Activated CD8-positive, alpha-beta T cell treated with anti-CD3 and anti-CD28 coated beads, Interleukin-2, amount 10 ng/mL, durations not matched to agents 7 days and 5 days (primary cell): ENCODE results near the gene DYNC2I2. TPM values are rescaled to one million over a fixed set of nuclear protein-coding genes. Genes with fewer than 3 reads are reported as not detected.
"Not testable (repeated sequence)": the region's sequence is repeated elsewhere in the genome, so short reads cannot be mapped to it uniquely, and the experiment has no call there.

Experiments used
- ATAC-seq: fragments of 150-1000 bp; cut with Tn5 transposase; one replicate; pipeline ENCODE4 v1.10.0; 2021; ENCODE audit warnings: moderate library complexity
- CTCF ChIA-PET: fragments of 350-600 bp; sonication (Branson Sonifier 250); formaldehyde crosslinking; loops from one replicate; lab custom pipeline; 2021; ENCODE audit warnings: antibody characterized with exemption; lab: Charles Lee
- POLR2A ChIA-PET: fragments of 350-600 bp; sonication (Branson Sonifier 250); formaldehyde crosslinking; loops from one replicate; lab custom pipeline; 2021; ENCODE audit warnings: antibody characterized with exemption; lab: Charles Lee
- DNase-seq: peaks from one replicate; pipeline ENCODE4 v3.0.0-alpha.2; 2020
- H3K27ac Mint-ChIP-seq: one replicate; pipeline ENCODE4 v1.8.0; 2021; ENCODE audit warnings: mild to moderate bottlenecking, mixed read lengths
- H3K27me3 Mint-ChIP-seq: one replicate; pipeline ENCODE4 v1.8.0; 2021; ENCODE audit warnings: low read depth, mixed read lengths
- H3K36me3 Mint-ChIP-seq: one replicate; pipeline ENCODE4 v1.8.0; 2021; ENCODE audit warnings: low read depth, mixed read lengths
- H3K4me1 Mint-ChIP-seq: one replicate; pipeline ENCODE4 v1.8.0; 2021; ENCODE audit warnings: low read depth, mixed read lengths
- H3K4me3 Mint-ChIP-seq: one replicate; pipeline ENCODE4 v1.8.0; 2021; ENCODE audit warnings: mild to moderate bottlenecking, mixed read lengths
- H3K9me3 Mint-ChIP-seq: one replicate; pipeline ENCODE4 v1.8.0; 2022; ENCODE audit warnings: mixed read lengths; ENCODE audit not compliant: insufficient read depth
- total RNA-seq, 2 experiments: library from RNA; stranded (reverse); gene quantifications; one replicate each; pipeline ENCODE4 v1.2.3, GENCODE V29; 2021

DYNC2I2 gene
- total RNA-seq, 2 experiments from 2014 or later, result 68.9 to 76.3 TPM

DNA sequence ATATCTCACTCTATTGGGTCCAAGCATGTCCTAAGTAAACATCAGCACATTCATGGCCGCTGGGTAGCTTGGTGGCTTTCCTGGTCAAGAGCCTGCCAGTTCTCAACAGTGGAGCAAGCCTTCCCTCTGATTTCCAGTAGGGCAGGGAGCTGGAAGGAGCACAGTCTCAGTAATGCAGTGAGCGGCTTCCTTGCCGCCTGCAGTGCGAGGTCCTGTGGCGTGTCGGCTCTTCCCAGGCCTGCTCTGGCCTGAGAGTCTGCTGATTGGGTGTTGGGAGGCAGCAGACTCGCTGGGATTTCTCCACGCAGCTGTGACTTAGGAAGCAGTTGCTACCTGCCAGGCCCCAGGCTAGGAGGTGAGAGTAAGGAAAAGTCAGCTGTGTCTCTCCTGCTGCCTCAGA is 53.0 kb downstream of the DYNC2I2 start:
- DNase-seq, result no peak
- ChIA-PET POLR2A (no interaction called here), CTCF (interaction anchor here (1.7 kb wide), 1 partner anchor 242 kb away, joined by 4 read pairs; no protein-coding TSS in a partner anchor)
- Mint-ChIP-seq H3K4me3 (no peak overlapping the region), H3K27ac (peak overlapping the region; percentile 2), H3K27me3 (no peaks in the 10 kb centered on the region), H3K4me1 (no peaks in the 10 kb centered on the region), H3K9me3 (no peaks in the 10 kb centered on the region), H3K36me3 (peaks cover 63% of the 10 kb centered on the region)
- no peak for ATAC-seq

DNA sequence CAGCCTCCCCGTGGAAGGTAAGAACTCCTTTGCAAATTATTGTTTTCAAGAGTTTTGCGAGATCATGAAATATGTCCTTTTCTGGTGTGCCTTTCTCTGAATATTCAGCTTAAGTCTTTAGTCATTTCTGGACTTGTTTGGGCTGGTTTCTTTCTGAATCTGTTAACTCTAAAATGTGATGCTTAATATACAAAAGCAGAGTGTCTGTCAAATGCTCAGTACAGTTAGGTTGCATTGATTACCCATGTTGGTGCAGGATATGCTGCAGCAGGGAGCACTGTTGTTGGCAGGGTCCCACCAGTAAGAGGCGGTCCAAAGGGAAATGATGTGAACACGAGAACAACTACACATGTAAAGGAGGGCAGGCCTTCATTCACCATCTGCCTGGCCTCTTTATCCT is 56.5 kb downstream of the DYNC2I2 start:
- H3K36me3 Mint-ChIP-seq, result peaks cover 66% of the 10 kb centered on the region
- no peak for ATAC-seq
- POLR2A ChIA-PET, result no interaction called here
- H3K9me3 Mint-ChIP-seq, result no peaks in the 10 kb centered on the region
- no peaks in the 10 kb centered on the region for H3K27me3 Mint-ChIP-seq
- no peak overlapping the region for H3K4me3 Mint-ChIP-seq
- H3K27ac Mint-ChIP-seq, result no peak overlapping the region
- CTCF ChIA-PET, result no interaction called here
- no peak for DNase-seq
- H3K4me1 Mint-ChIP-seq, result no peaks in the 10 kb centered on the region

DNA sequence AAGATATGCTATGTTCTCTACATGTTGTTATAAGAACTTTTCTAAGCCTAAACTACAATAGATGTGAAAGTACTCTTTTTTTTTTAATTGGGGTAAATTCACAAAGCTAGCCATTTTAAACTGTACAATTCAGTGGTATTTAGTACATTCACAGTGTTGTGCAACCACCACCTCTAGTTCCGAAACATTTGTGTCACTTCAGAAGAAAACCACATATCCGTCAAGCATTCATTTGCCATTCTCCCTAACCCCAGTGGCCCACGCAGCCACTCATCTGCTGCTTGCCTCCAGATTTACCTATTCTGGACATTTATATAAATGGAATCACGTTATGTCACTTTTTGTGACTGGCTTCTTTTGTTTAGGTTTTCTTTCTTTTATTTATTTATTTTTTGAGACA is 61.2 kb downstream of the DYNC2I2 start:
- ATAC-seq (no peak), DNase-seq (no peak)
- CTCF ChIA-PET, result interaction anchor here (0.7 kb wide), 1 partner anchor 212 kb away, joined by 3 read pairs; no protein-coding TSS in a partner anchor
- H3K4me3 Mint-ChIP-seq, result no peak overlapping the region
- H3K4me1 Mint-ChIP-seq, result peaks cover 12% of the 10 kb centered on the region
- POLR2A ChIA-PET, result no interaction called here
- peaks cover 68% of the 10 kb centered on the region for H3K36me3 Mint-ChIP-seq
- no peak overlapping the region for H3K27ac Mint-ChIP-seq
- no peaks in the 10 kb centered on the region for H3K9me3 Mint-ChIP-seq
- H3K27me3 Mint-ChIP-seq, result no peaks in the 10 kb centered on the region

DNA sequence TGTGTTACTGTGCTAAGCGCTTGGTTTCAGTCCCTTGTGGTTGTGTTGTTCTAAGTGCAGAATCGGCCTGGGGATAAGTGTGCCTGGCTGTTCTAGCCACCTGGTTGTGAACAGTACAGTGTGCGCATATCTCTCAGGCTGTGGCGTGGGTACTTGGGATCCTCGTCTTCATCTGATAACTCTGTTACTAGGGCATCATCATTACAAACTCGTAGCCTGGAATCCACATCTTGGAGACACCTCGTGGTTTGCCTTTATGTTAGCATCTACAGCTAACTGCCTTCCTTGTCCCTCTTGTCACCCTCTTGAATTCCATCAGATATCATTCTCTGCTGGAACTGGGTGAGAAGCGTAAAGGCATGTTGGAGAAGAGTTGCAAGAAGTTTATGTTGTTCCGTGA is 62.8 kb downstream of the DYNC2I2 start:
- Mint-ChIP-seq H3K4me1 (peaks cover 13% of the 10 kb centered on the region), H3K27ac (peak overlapping the region; percentile 41), H3K9me3 (no peaks in the 10 kb centered on the region), H3K36me3 (peaks cover 61% of the 10 kb centered on the region), H3K4me3 (no peak overlapping the region), H3K27me3 (no peaks in the 10 kb centered on the region)
- CTCF ChIA-PET, result no interaction called here
- DNase-seq (no peak), ATAC-seq (no peak)
- POLR2A ChIA-PET, result no interaction called here

DNA sequence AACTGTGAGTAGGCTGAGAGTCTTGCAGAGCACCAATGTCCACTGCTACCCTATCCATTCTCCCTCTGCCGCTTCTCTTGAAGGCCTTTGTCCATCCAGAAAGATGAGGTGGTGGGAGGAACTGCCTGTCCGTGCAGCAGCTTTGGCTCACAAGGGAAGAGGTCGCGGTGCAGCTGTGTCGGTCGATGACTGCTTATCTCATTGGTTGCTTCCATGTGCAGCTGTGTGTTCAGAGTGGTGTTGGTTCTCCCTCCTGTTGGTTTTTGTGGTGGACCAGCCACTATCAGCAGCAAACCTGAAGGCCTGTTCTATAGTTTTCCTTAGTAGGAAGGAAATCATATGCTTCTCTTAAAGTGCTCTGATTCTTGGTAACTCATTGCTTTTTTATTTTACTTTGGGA is 63.6 kb downstream of the DYNC2I2 start:
- H3K4me1 Mint-ChIP-seq, result peaks cover 16% of the 10 kb centered on the region

DNA sequence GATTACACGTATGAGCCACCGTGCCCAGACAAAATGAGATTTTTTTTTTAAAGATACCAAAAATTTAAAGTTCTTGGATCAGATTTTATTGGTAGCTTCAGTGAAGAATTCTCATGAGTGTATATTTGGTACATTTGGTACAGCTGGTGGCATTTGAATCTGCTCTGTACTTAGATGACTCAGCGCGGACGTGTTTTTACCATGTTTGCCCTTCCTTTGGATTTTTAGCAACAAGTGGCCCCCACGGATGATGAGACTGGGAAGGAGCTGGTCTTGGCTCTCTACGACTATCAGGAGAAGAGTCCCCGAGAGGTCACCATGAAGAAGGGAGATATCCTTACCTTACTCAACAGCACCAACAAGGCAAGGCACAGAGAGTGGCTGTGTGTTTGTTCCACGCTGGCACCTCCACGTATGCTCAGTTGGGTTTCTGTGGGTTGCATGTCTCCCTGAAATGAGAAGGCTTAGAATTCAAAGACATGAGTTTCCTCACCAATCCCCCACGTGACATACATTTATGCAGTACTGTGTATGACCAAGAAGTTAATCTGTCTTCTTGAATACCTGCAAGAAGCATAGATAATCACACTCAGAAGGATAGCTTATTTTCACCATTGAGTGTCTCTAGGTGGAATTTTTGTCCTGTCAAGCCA is 67.9 kb downstream of the DYNC2I2 start:
- ChIA-PET POLR2A (interaction anchor here (0.9 kb wide), 1 partner anchor 36 kb away, joined by 3 read pairs; no protein-coding TSS in a partner anchor), CTCF (no interaction called here)
- Mint-ChIP-seq H3K27ac (peak overlapping the region; percentile 75), H3K4me3 (no peak overlapping the region), H3K4me1 (peaks cover 29% of the 10 kb centered on the region), H3K36me3 (peaks cover 71% of the 10 kb centered on the region), H3K9me3 (no peaks in the 10 kb centered on the region), H3K27me3 (no peaks in the 10 kb centered on the region)
- no peak for ATAC-seq
- no peak for DNase-seq

More for the DNA sequence above, 63.6 kb downstream of the DYNC2I2 start:
- CTCF ChIA-PET, result interaction anchor here (0.7 kb wide), 1 partner anchor 53 kb away, joined by 3 read pairs; no protein-coding TSS in a partner anchor
- H3K27ac Mint-ChIP-seq, result no peak overlapping the region
- no peak overlapping the region for H3K4me3 Mint-ChIP-seq
- peaks cover 62% of the 10 kb centered on the region for H3K36me3 Mint-ChIP-seq
- H3K9me3 Mint-ChIP-seq, result no peaks in the 10 kb centered on the region
- no peak for DNase-seq
- H3K27me3 Mint-ChIP-seq, result no peaks in the 10 kb centered on the region
- POLR2A ChIA-PET, result no interaction called here
- no peak for ATAC-seq

DNA sequence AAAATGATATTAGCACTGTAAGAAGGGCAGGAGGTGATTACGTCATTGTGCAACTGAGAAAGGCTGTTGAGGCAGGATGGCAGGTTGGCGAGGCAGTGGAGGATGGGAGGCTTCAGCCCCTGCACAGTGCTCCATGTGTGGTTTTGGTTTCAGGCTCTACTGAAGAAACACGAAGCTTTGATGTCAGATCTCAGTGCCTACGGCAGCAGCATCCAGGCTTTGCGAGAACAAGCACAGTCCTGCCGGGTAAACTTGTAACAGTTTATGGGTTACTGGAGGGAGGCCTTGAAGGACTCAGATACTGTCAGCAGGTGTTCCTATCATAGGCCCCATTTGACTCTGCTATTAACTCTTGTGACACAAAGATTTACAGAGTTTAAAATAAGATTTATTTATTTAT is 69.2 kb downstream of the DYNC2I2 start:
- ATAC-seq (peak; percentile 98), DNase-seq (peak; percentile 82)
- Mint-ChIP-seq H3K9me3 (no peaks in the 10 kb centered on the region), H3K36me3 (peaks cover 71% of the 10 kb centered on the region), H3K27me3 (no peaks in the 10 kb centered on the region), H3K27ac (peak overlapping the region; percentile 79), H3K4me3 (no peak overlapping the region), H3K4me1 (peaks cover 18% of the 10 kb centered on the region)
- CTCF ChIA-PET, result interaction anchor here (0.6 kb wide), 2 partner anchors 80 to 149 kb away, joined by 3 to 6 read pairs; no protein-coding TSS in a partner anchor
- POLR2A ChIA-PET, result interaction anchor here (0.5 to 1.2 kb wide), 4 partner anchors 28 to 102 kb away, joined by 3 to 5 read pairs (median 4); no protein-coding TSS in a partner anchor

DNA sequence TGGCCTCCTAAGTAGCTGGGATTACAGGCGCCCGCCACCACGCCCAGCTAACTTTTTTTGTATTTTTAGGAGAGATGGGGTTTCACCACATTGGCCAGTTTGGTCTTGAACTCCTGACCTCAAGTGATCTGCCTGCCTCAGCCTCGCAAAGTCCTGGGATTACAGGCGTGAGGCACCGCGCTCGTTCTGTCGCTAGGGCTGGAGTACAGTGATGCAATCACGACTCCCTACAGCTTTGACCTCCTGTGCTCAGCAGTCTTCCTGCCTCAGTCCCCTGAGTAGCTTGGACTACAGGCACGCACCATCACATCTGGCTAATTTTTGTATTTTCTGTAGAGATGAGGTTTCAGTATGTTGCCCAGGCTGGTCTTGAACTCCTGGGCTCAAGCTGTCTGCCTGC is 69.7 kb downstream of the DYNC2I2 start:
- H3K4me3 Mint-ChIP-seq, H3K9me3 Mint-ChIP-seq, DNase-seq, H3K27me3 Mint-ChIP-seq, CTCF ChIA-PET: not testable (repeated sequence)
- Mint-ChIP-seq H3K4me1 (peaks cover 18% of the 10 kb centered on the region), H3K36me3 (peaks cover 72% of the 10 kb centered on the region), H3K27ac (peak overlapping the region; percentile 79)
- POLR2A ChIA-PET, result interaction anchor here (1.2 kb wide), 1 partner anchor 28 kb away, joined by 3 read pairs; no protein-coding TSS in a partner anchor
- ATAC-seq, result peak; percentile 16

DNA sequence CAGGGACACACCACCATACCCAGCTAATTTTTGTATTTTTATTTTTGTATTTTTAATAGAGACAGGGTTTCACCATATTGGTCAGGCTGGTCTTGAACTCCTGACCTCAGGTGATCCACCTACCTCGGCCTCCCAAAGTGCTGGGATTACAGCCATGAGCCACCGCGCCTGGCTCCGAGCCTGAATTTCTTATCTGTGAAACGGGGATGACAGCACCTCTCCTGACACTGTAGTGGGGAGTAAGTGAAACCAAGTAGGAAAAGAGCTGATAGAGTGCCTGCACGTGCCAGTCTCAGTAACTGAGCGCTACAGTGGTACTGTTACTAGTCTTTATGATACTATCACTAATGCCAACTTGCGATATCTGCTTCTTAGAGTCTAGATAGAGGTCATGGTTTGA is 71.5 kb downstream of the DYNC2I2 start:
- POLR2A ChIA-PET, H3K27ac Mint-ChIP-seq: not testable (repeated sequence)

More for the DNA sequence above, 71.5 kb downstream of the DYNC2I2 start:
- H3K9me3 Mint-ChIP-seq, CTCF ChIA-PET, H3K27me3 Mint-ChIP-seq, H3K4me3 Mint-ChIP-seq, ATAC-seq, DNase-seq: not testable (repeated sequence)
- Mint-ChIP-seq H3K4me1 (peaks cover 18% of the 10 kb centered on the region), H3K36me3 (peaks cover 72% of the 10 kb centered on the region)

Other genes starting within 250 kb of the DYNC2I2 start
- gene CERCAM, start 236.0 kb downstream of the DYNC2I2 start, total RNA-seq, result 1 to 10 TPM; 3.9 to 4.2 TPM
- 10 to 100 TPM; 77.5 to 82.8 TPM for gene ODF2, start 200.8 kb downstream of the DYNC2I2 start, total RNA-seq
- 10 to 100 TPM; 46.5 to 47.7 TPM for gene GLE1, start 152.1 kb downstream of the DYNC2I2 start, total RNA-seq
- gene SPTAN1, start 104.3 kb downstream of the DYNC2I2 start, total RNA-seq, result 100 to 1,000 TPM; 292 to 303 TPM
- gene SET, start 32.4 kb upstream of the DYNC2I2 start, total RNA-seq, result 100 to 1,000 TPM; 574 to 607 TPM
- gene PKN3, start 45.7 kb upstream of the DYNC2I2 start, total RNA-seq, result 1 to 10 TPM; 7.6 to 8.0 TPM
- 10 to 100 TPM; 80.4 to 88.4 TPM for gene ZDHHC12, start 67.3 kb upstream of the DYNC2I2 start, total RNA-seq
- 10 to 100 TPM; 15.3 to 15.9 TPM for gene ZER1, start 115.1 kb upstream of the DYNC2I2 start, total RNA-seq
- gene TBC1D13, start 130.4 kb upstream of the DYNC2I2 start, total RNA-seq, result 10 to 100 TPM; 19.1 to 22.5 TPM
- 10 to 100 TPM; 23.9 to 24.7 TPM for gene ENDOG, start 161.7 kb upstream of the DYNC2I2 start, total RNA-seq
- gene SPOUT1, start 172.9 kb upstream of the DYNC2I2 start, total RNA-seq, result 10 to 100 TPM; 77.3 to 81.2 TPM
- 10 to 100 TPM; 12.6 to 13.0 TPM for gene KYAT1, start 225.1 kb upstream of the DYNC2I2 start, total RNA-seq
- 10 to 100 TPM; 26.1 to 27.2 TPM for gene LRRC8A, start 225.3 kb upstream of the DYNC2I2 start, total RNA-seq